Stimulated activated CD4-positive, alpha-beta T cell treated with anti-CD3 and anti-CD28 coated beads, Interleukin-2, amount 100 ng/mL, for 24 hours (primary cell): ENCODE results near the gene CDH6.

Experiments
- DNase-seq, 2 donors: peaks; one replicate each; pipeline ENCODE4 v3.0.0-alpha.2; 2020

CDH6 gene

GRCh38 chr5:31268256-31268655, 74.8 kb downstream of the CDH6 start:
- DNase-seq, result no peak

- DNase-seq, result no peak
These were observed 75.2 kb downstream of the CDH6 start for GRCh38 chr5:31268686-31269085.

GRCh38 chr5:31269259-31269658, 75.8 kb downstream of the CDH6 start:
- DNase-seq, result no peak

- DNase-seq, result no peak
These were observed 76.9 kb downstream of the CDH6 start for GRCh38 chr5:31270396-31270795.

- DNase-seq, result no peak
These were observed 78.1 kb downstream of the CDH6 start for GRCh38 chr5:31271567-31271966.

- DNase-seq, result no peak
These were observed 79.7 kb downstream of the CDH6 start for GRCh38 chr5:31273161-31273560.

- DNase-seq, result no peak
These were observed 80.3 kb downstream of the CDH6 start for GRCh38 chr5:31273631-31274378.

- DNase-seq, result no peak
These were observed 86.7 kb downstream of the CDH6 start for GRCh38 chr5:31280210-31280609.

- DNase-seq, result no peak
These were observed 89.8 kb downstream of the CDH6 start for GRCh38 chr5:31283326-31283725.

GRCh38 chr5:31285025-31285424, 91.5 kb downstream of the CDH6 start:
- DNase-seq, result no peak

GRCh38 chr5:31287985-31288384, 94.5 kb downstream of the CDH6 start:
- no peak for DNase-seq

GRCh38 chr5:31289429-31289828, 95.9 kb downstream of the CDH6 start:
- DNase-seq, result no peak

- no peak for DNase-seq
These were observed 97.9 kb downstream of the CDH6 start for GRCh38 chr5:31291323-31291854.

- no peak for DNase-seq
These were observed 107.0 kb downstream of the CDH6 start for GRCh38 chr5:31300501-31300900.

- no peak for DNase-seq
These were observed 108.3 kb downstream of the CDH6 start for GRCh38 chr5:31301833-31302232.

- DNase-seq, result no peak
These were observed 110.2 kb downstream of the CDH6 start for GRCh38 chr5:31303688-31304087.

GRCh38 chr5:31317665-31318064, 124.2 kb downstream of the CDH6 start:
- no peak for DNase-seq

- no peak for DNase-seq
These were observed 125.8 kb downstream of the CDH6 start for GRCh38 chr5:31319335-31319734.

- DNase-seq, result no peak
These were observed 129.5 kb downstream of the CDH6 start for GRCh38 chr5:31322946-31323345.

GRCh38 chr5:31324842-31325241, 131.4 kb downstream of the CDH6 start:
- DNase-seq, result no peak

GRCh38 chr5:31328040-31328733, 134.7 kb downstream of the CDH6 start:
- DNase-seq, result no peak

GRCh38 chr5:31329715-31330114, 136.2 kb downstream of the CDH6 start:
- DNase-seq, result no peak

GRCh38 chr5:31332160-31332559, 138.7 kb downstream of the CDH6 start:
- DNase-seq, result no peak

- DNase-seq, result no peak
These were observed 140.0 kb downstream of the CDH6 start for GRCh38 chr5:31333475-31333874.
